Right cardiac atrium (tissue), 5 donors: ENCODE data around the gene SEC22A. TPM values are rescaled to one million over a fixed set of nuclear protein-coding genes. Genes with fewer than 3 reads are reported as not detected.

ENCODE experiments used
- ATAC-seq, 2 donors: fragments of 200-7000 bp; cut with Tn5 transposase; one replicate each; pipeline versions ENCODE4 v1.8.0 to v1.9.1; 2020; ENCODE audit warnings: moderate library complexity in 2 of 2, mild to moderate bottlenecking in 1 of 2
- DNase-seq, 3 donors: peaks; one replicate each; pipeline ENCODE4 v3.0.0-alpha.2; 2020
- H3K27ac ChIP-seq: one replicate; pipeline ENCODE4 v1.5.1; 2013; ENCODE audit warnings: mild to moderate bottlenecking, low read length, control low read depth, moderate library complexity
- H3K27me3 ChIP-seq: one replicate; pipeline ENCODE4 v1.6.1; 2013; ENCODE audit not compliant: control insufficient read depth, insufficient read depth
- H3K4me1 ChIP-seq: one replicate; pipeline ENCODE4 v1.6.1; 2013; ENCODE audit warnings: low read length; ENCODE audit not compliant: control insufficient read depth, insufficient read depth
- H3K4me3 ChIP-seq: one replicate; pipeline ENCODE4 v1.5.1; 2013; ENCODE audit warnings: low read length, control low read depth
- H3K9me3 ChIP-seq: one replicate; pipeline ENCODE4 v1.6.1; 2013; ENCODE audit warnings: low read length; ENCODE audit not compliant: control insufficient read depth
- WGBS: extraction: QIAGEN DNeasy Blood & Tissue Kit; methylation state at CpG from one replicate; pipeline ENCODE4 v1.1.7; 2013; 5-methylcytosine and 5-hydroxymethylcytosine counted together
- intact Hi-C, 4 donors: fragments of 100-400 bp; cut with DNase I; formaldehyde crosslinking; loops; one replicate each; pipeline versions ENCODE4 v1.11.0 to v1.14.0; 2022 to 2023
- long read RNA-seq, 4 donors: library from polyadenylated mRNA; unstranded; transcript quantifications; one replicate each; pipeline ENCODE4 v2.0.0, GENCODE V29; 2020 to 2021
- polyA plus RNA-seq: library from polyadenylated mRNA; stranded (reverse); fragments of 200-250 nt; gene quantifications from one replicate; pipeline ENCODE4 v1.2.3, GENCODE V29; 2013
- total RNA-seq, 4 donors: library from RNA; stranded (reverse); fragmentation: NEBNext Ultra II Directional; extraction: Animal tissue kit (Norgen Biotek cat#: 25700); gene quantifications; one replicate each; pipeline ENCODE4 v1.2.1, GENCODE V29; 2021
- donor health status: healthy with polysubstance abuse.
- donor health status: DM: no; HTN: yes; CAD: no.
- donor health status: DM: no; HTN: no; CAD: no.
- donor health status: DM: no; HTN: yes; CAD: no; lungs with severe emphysema.
- donor health status: DM: yes; HTN: yes; CAD: no.

The SEC22A gene
- total RNA-seq = 10 to 100 TPM; 10.0 to 16.7 (median 11.8) TPM
- 7.0 TPM for polyA plus RNA-seq
- long read RNA-seq, donor 1, full-length matches to known transcripts = 26 of 30 reads
- long read RNA-seq, donor 1, partial matches to known transcripts = 2 of 30 reads
- long read RNA-seq, donor 1, other reads (novel, unspliced or antisense) = 2 of 30 reads
- long read RNA-seq, donor 2, full-length matches to known transcripts = 8 of 10 reads
- long read RNA-seq, donor 2, partial matches to known transcripts = 1 of 10 reads
- long read RNA-seq, donor 2, other reads (novel, unspliced or antisense) = 1 of 10 reads
- long read RNA-seq, donor 3, full-length matches to known transcripts = 50 of 59 reads
- long read RNA-seq, donor 3, partial matches to known transcripts = 3 of 59 reads
- long read RNA-seq, donor 3, other reads (novel, unspliced or antisense) = 6 of 59 reads
- long read RNA-seq, donor 4, full-length matches to known transcripts = 11 of 11 reads
- long read RNA-seq, donor 4, partial matches to known transcripts = 0 of 11 reads
- long read RNA-seq, donor 4, other reads (novel, unspliced or antisense) = 0 of 11 reads

DNA sequence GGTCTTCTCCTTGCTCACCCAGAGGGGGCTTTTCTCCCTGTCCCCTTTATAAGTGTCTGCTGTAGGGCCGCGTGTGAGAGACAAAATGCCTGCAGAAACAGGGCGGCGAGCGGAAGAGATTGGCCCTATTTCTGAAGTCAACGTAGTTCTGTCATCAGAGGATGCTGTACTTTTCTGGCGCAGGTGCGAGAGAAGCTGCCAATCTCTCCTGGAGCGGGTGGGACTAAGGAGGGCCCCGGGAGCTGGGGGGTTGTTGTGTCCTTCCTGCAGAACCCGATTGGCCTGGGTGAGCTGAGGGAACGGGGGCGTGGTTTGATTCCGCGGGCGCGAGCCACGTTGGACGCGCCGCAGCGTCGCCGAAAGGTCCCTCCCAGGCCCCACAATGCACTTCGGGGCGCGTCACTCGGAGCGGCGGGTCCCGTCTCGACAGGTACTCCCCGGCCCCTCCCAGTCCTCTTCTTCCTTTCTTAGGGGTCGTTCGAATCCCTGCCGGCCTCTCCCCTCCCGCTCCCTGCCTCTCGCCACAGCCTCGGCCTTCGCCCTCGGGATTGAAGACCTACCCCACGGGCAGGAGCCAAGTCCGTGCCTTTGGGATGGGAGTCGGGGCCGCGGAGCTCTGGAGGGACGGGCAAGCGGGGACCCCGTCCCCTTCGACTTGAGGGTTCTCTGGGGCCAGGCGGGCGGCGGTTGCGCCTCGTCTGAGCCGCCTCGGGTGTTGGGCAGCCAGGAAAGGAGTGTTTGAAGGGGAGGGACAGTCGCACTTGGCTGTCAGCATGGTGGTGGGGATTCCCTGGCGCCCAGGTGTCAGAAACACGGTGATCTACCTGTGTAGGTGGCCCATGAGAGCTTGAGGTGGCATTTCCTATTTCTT, at the start of gene SEC22A:
TSS of gene SEC22A (plus strand) at position 387 of the 871 bp plus-strand sequence. CDS start 7,275 bp downstream, outside the sequence.
- intact Hi-C loops = no loop called here

DNA sequence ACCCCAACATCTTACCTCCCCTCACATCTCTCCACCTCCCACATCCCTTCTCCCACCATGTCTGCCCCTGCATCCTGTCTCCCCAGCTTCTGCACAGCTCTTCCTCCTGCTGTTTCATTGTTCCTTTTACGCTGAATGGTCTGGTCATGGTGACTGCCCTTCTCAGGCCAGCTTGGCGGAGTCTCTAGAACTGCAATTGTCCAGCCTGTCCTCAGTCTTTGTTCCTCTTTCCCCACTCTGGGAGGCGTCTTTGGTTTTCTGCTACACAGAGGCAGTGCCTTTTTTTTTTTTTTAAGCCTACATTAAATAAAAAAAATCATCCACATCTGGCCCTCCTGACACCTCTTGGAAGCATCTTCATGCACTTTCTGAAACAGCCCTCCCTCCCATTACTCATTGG, 49.1 kb upstream of the SEC22A start:
- no peaks in the 10 kb centered on the region for H3K9me3 ChIP-seq
- no peak overlapping the region for H3K4me3 ChIP-seq
- intact Hi-C loops = no loop called here
- ATAC-seq (peak in 1 of 2 donors; percentile 28), DNase-seq (no peak)
- no peaks in the 10 kb centered on the region for H3K4me1 ChIP-seq
- 97% methylated on average over 3 of the region's 3 CpGs for WGBS
- H3K27ac ChIP-seq = no peak overlapping the region
- H3K27me3 ChIP-seq = no peaks in the 10 kb centered on the region

More for the DNA sequence above, at the start of gene SEC22A:
- DNase-seq (peak; percentile 91 to 96 (median 96)), ATAC-seq (peak; percentile 99 to 100)
- Histone ChIP-seq H3K9me3 (no peaks in the 10 kb centered on the region), H3K4me3 (peak within 1 kb of the TSS; percentile 81), H3K27ac (peak within 1 kb of the TSS; percentile 39), H3K27me3 (no peaks in the 10 kb centered on the region), H3K4me1 (peaks cover 6% of the 10 kb centered on the region)
- under 1% methylated on average over 60 of the region's 60 CpGs for WGBS

GRCh38 chr3:123153125-123154019, 48.4 kb upstream of the SEC22A start:
- H3K4me1 ChIP-seq = no peaks in the 10 kb centered on the region
- DNase-seq (no peak), ATAC-seq (no peak)
- no peak overlapping the region for H3K4me3 ChIP-seq
- H3K27ac ChIP-seq = no peak overlapping the region
- no peaks in the 10 kb centered on the region for H3K9me3 ChIP-seq
- intact Hi-C loops = no loop called here
- 87% methylated on average over 6 of the region's 6 CpGs for WGBS
- H3K27me3 ChIP-seq = no peaks in the 10 kb centered on the region

- 88% methylated on average over 7 of the region's 7 CpGs for WGBS
- no peaks in the 10 kb centered on the region for H3K4me1 ChIP-seq
- ATAC-seq (peak in 1 of 2 donors; percentile 11), DNase-seq (peak in 1 of 3 donors; percentile 64)
- no peak overlapping the region for H3K4me3 ChIP-seq
- no peaks in the 10 kb centered on the region for H3K9me3 ChIP-seq
- H3K27ac ChIP-seq = no peak overlapping the region
- intact Hi-C loops = no loop called here
- H3K27me3 ChIP-seq = no peaks in the 10 kb centered on the region
These were observed 47.4 kb upstream of the SEC22A start for GRCh38 chr3:123154020-123154985.

DNA sequence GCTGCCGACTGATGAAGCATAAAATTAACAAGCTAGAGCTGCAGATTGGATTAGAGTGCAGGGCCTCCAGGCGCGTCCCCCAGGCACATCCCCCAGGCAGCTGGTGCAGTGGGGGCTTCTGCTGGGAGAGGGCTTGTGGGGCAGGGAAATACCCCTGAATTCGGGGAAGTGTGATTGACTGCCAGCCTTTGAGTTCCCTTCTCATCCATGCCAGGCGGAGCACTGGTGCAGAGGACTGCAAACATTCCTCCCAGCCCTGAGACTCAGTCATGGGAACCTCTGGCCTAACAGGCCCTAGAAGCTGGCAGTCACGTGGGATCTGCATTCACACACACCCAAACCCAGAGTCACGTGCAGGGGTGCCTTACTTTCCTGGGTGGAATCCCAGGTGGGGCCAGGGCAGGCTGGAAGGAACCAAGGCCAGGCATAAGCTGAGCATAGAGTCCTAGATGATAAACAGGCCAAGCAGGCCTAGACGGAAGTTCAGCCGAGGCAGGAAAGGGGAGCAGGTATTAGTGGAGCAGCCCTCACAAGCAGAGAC, 46.2 kb upstream of the SEC22A start:
- H3K27ac ChIP-seq = no peak overlapping the region
- H3K27me3 ChIP-seq = no peaks in the 10 kb centered on the region
- ATAC-seq (no peak), DNase-seq (no peak)
- no peaks in the 10 kb centered on the region for H3K4me1 ChIP-seq
- H3K9me3 ChIP-seq = no peaks in the 10 kb centered on the region
- intact Hi-C loops = no loop called here
- 85% methylated on average over 9 of the region's 9 CpGs for WGBS
- no peak overlapping the region for H3K4me3 ChIP-seq

- no peaks in the 10 kb centered on the region for H3K9me3 ChIP-seq
- DNase-seq (no peak), ATAC-seq (no peak)
- 91% methylated on average over 15 of the region's 15 CpGs for WGBS
- no peak overlapping the region for H3K27ac ChIP-seq
- H3K27me3 ChIP-seq = no peaks in the 10 kb centered on the region
- no peaks in the 10 kb centered on the region for H3K4me1 ChIP-seq
- intact Hi-C loops = no loop called here
- H3K4me3 ChIP-seq = no peak overlapping the region
These were observed 45.3 kb upstream of the SEC22A start for GRCh38 chr3:123156276-123156995.

- WGBS = 63% methylated on average over 2 of the region's 2 CpGs
- peak overlapping the region; percentile 50 for H3K27ac ChIP-seq
- no peak for ATAC-seq
- H3K4me3 ChIP-seq = no peak overlapping the region
- no peak for DNase-seq
- H3K27me3 ChIP-seq = no peaks in the 10 kb centered on the region
- H3K9me3 ChIP-seq = no peaks in the 10 kb centered on the region
- no peaks in the 10 kb centered on the region for H3K4me1 ChIP-seq
- intact Hi-C loops = no loop called here
These were observed 44.5 kb upstream of the SEC22A start for GRCh38 chr3:123157209-123157597.

DNA sequence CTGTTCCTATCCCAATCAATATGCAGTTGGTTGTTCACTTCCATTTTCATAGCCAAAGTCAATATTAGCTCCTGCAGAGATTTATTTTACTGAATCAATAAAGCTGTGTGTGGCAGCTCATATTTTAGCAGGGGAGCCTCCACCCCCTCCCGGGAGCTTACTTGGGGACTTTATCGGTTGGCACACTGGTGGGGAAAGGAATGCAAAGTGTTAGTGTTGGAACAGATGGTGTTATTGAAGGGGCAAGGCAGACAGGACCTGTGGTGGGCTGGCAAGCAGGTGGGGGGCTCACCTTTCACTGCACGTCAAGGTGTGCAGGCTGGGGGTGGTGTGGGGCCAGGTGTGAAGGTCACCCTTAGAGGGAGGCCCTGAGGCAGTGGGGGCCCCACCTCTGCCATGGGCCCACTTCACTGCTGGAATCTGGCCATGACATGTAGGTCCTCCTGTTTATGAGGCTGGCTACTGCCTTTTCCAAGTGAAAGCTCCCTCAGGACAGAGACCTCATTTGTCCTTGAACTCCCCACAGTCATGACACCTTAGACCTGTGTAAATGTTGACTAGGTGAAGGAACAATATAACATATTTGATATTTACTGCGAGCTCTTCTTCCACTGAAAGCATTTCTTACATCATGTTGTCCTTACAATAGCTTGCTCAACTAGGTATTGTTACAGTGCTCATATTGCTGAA, 44.0 kb upstream of the SEC22A start:
- WGBS = 75% methylated on average over 4 of the region's 4 CpGs
- Histone ChIP-seq H3K27ac (peak overlapping the region; percentile 50), H3K9me3 (no peaks in the 10 kb centered on the region), H3K4me1 (no peaks in the 10 kb centered on the region), H3K4me3 (no peak overlapping the region), H3K27me3 (no peaks in the 10 kb centered on the region)
- ATAC-seq (peak; percentile 5 to 12), DNase-seq (no peak)
- intact Hi-C loops = no loop called here

GRCh38 chr3:123158330-123158729, 43.4 kb upstream of the SEC22A start:
- WGBS = 69% methylated on average over 4 of the region's 4 CpGs

More at GRCh38 chr3:123158330-123158729, 43.4 kb upstream of the SEC22A start:
- H3K4me1 ChIP-seq = no peaks in the 10 kb centered on the region
- peak overlapping the region; percentile 7 for H3K27ac ChIP-seq
- no peaks in the 10 kb centered on the region for H3K27me3 ChIP-seq
- DNase-seq (no peak), ATAC-seq (no peak)
- no peak overlapping the region for H3K4me3 ChIP-seq
- intact Hi-C loops = no loop called here
- H3K9me3 ChIP-seq = no peaks in the 10 kb centered on the region
